ENCODE data around the gene SLC22A23.
A peak's percentile ranks its signal among the peaks of the same experiment; 100 is the strongest.

SLC22A23 gene

DNA sequence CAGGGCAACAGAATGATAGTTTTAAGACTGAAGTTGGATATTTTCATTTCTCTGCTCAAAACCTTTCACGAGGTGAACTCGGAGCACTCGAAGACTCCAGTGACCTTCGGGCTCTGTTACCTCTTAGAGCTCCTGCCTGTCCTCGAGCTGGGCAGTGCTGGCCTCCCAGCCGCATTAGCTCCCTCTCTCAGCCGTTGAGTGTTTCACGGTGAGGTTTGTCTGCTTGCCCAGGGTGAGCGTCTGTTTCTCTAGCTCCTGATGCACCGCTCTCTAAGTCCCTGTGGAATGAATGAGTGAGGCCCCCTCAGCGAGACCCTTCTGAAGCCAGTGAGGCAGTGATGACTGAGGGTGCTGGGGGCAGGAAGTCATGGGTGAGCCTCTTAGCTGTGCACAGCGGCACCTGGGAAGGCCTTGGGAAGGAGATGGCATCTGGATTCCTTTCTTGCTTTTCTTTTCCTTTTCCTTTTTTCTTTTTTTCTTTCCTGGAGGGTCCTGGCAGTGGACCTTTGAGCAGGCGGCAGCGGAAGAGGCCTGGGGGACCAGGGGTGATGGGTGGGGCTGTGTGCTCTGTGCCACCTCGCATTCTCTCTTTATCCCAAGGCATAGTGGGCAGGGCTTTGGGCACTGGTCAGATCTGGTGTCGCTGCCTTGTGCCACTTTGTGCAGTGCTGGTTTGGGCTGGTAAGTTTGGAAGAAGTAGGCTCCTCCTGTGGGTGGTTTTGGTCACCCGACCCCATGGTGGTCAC lies 195.9 kb downstream of the SLC22A23 start:
- no peaks in the 10 kb centered on the region for H3K9me3 ChIP-seq
- H3K4me3 ChIP-seq, result peak overlapping the region in 1 of 2 donors; percentile 98
- no peak for DNase-seq
- intact Hi-C loops (cut with DNase I; ENCODE audit: low total_unique reads), result no loop called here
- no peaks in the 10 kb centered on the region for H3K27me3 ChIP-seq
- TF ChIP-seq, protein P1, sequence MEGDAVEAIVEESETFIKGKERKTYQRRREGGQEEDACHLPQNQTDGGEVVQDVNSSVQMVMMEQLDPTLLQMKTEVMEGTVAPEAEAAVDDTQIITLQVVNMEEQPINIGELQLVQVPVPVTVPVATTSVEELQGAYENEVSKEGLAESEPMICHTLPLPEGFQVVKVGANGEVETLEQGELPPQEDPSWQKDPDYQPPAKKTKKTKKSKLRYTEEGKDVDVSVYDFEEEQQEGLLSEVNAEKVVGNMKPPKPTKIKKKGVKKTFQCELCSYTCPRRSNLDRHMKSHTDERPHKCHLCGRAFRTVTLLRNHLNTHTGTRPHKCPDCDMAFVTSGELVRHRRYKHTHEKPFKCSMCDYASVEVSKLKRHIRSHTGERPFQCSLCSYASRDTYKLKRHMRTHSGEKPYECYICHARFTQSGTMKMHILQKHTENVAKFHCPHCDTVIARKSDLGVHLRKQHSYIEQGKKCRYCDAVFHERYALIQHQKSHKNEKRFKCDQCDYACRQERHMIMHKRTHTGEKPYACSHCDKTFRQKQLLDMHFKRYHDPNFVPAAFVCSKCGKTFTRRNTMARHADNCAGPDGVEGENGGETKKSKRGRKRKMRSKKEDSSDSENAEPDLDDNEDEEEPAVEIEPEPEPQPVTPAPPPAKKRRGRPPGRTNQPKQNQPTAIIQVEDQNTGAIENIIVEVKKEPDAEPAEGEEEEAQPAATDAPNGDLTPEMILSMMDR (IDR thresholded peaks at IDR 0.05), result no peak
- peaks cover 2 to 37% (median 22%) of the 10 kb centered on the region in 4 donors for H3K4me1 ChIP-seq
- no peak overlapping the region for H3K27ac ChIP-seq
- H3K36me3 ChIP-seq, result peaks cover 10 to 24% (median 18%) of the 10 kb centered on the region in 3 donors

DNA sequence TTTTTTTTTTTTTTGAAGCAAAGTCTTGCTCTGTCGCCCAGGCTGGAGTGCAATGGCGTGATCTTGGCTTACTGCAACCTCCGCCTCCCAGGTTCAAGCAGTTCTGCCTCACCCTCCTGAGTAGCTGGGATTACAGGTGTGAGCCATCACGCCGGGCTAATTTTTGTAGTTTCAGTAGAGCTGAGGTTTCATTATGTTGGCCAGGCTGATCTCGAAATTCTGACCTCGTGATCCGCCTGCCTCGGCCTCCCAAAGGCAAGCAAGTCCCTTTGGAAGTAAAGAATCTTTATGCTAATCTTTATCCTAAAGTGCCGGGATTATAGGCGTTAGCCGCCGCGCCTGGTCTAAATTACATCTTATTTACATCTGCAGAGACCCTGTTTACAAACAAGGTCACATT lies 196.6 kb downstream of the SLC22A23 start:
- Histone ChIP-seq H3K4me1 (peaks cover 2 to 37% (median 22%) of the 10 kb centered on the region in 4 donors), H3K27ac (no peak overlapping the region), H3K9me3 (no peaks in the 10 kb centered on the region), H3K27me3 (no peaks in the 10 kb centered on the region), H3K36me3 (peaks cover 10 to 18% (median 18%) of the 10 kb centered on the region in 3 donors), H3K4me3 (peak overlapping the region; percentile 90 to 98)
- no peak for DNase-seq
- intact Hi-C loops (cut with DNase I; ENCODE audit: low total_unique reads), result no loop called here
- TF ChIP-seq, protein P1 (IDR thresholded peaks at IDR 0.05), result no peak

DNA sequence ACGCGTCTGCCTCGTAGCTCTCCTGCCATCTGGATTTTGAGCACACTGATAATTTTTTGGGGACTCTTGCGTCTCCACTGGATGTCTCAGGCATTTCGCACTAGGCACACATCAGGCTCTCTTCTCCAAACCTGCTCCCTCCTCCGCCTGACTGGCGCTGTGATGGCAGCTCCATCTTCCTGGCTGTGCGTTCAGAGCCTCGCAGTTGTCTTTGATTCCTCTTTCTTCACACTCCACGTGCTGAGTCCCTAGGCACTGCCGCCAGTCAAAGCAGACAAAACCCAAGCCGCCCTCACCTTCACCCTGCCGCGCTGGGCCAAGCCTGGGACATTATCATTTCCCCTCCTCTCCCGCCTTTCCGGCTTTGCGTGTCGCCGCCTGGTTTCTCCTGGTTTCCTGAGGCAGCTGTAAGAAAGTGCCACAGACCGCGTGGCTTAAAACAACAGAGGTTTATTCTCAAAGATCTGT lies 197.3 kb downstream of the SLC22A23 start:
- peak overlapping the region; percentile 72 to 74 for H3K27ac ChIP-seq
- H3K4me1 ChIP-seq, result peaks cover 2 to 37% (median 22%) of the 10 kb centered on the region in 4 donors
- intact Hi-C loops (cut with DNase I; ENCODE audit: low total_unique reads), result no loop called here
- no peaks in the 10 kb centered on the region for H3K9me3 ChIP-seq
- H3K36me3 ChIP-seq, result peaks cover 10 to 14% (median 12%) of the 10 kb centered on the region in 3 donors
- DNase-seq, result no peak
- H3K27me3 ChIP-seq, result no peaks in the 10 kb centered on the region
- TF ChIP-seq, protein P1 (IDR thresholded peaks at IDR 0.05), result no peak
- H3K4me3 ChIP-seq, result peak overlapping the region; percentile 90 to 98

DNA sequence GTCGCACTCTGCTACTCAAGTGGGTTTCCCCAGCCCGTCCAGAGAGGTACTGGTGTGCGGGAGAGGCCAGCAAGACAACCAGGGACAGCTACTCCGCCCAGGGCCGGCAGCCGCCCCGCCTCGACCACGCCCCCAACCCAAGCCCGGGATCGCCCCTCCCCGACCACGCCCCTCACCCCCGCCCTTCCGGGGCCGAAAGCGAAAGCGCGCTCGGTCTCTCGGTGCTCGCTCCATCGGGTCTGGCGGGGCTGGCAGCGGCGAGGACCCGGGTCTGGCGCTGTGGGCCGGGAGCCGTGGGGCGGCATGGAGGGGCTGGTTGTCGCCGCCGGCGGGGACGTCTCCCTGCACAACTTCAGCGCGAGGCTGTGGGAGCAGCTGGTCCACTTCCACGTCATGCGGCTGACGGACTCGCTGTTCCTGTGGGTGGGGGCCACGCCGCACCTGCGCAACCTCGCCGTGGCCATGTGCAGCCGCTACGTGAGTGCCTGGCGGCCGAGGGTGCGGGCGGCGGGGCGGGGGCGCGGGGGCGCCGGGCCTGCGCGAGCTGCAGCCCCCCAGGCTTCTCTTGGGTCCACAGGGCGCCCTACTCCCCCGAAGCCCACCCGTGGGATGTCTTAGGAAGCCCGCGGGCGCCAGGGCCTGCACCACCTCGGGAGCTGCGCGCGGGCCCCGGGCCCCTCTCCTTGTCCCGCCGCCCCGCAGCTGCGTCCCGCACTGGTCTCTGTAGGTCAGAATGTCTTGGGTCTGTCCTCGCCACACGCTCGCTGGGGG lies 197.9 kb downstream of the SLC22A23 start, which contains the start of gene PSMG4:
PSMG4 (plus strand) TSS at position 228 of the 771 bp plus-strand sequence; CDS start at position 304, 76 bp downstream.
- intact Hi-C loops (cut with DNase I; ENCODE audit: low total_unique reads), result no loop called here
- no peaks in the 10 kb centered on the region for H3K9me3 ChIP-seq
- TF ChIP-seq, protein P1 (IDR thresholded peaks at IDR 0.05), result no peak
- H3K36me3 ChIP-seq, result peaks cover 5 to 7% (median 6%) of the 10 kb centered on the region in 3 donors
- H3K27me3 ChIP-seq, result no peaks in the 10 kb centered on the region
- H3K4me3 ChIP-seq, result peak within 1 kb of the TSS; percentile 90 to 98
- H3K4me1 ChIP-seq, result peaks cover 2 to 37% (median 22%) of the 10 kb centered on the region in 4 donors
- H3K27ac ChIP-seq, result peak within 1 kb of the TSS; percentile 72 to 74
- DNase-seq, result peak; percentile 91 to 97

DNA sequence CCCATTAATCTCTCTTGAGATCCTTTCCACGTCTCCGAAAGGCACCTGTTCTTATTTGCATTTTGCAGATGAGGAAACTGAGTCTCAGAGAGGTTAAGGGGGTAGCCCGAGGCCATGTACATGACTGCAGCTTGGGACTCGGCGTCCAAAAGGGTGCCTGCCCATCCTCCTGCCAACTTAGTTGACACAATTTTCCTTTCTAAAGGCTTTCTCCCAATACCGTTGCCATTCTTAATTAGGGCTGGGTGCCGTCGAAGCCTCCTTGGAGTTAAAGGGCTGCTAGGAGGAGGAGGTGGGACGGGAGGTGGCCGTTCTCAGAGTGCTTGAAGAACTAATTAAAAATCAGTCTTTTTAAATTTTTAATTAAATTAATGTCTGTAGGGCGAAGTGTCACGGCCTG lies 198.6 kb downstream of the SLC22A23 start:
- intact Hi-C loops (cut with DNase I; ENCODE audit: low total_unique reads), result no loop called here
- H3K27ac ChIP-seq, result peak overlapping the region; percentile 72 to 74
- DNase-seq, result no peak
- no peaks in the 10 kb centered on the region for H3K9me3 ChIP-seq
- H3K4me1 ChIP-seq, result peaks cover 2 to 33% (median 22%) of the 10 kb centered on the region in 4 donors
- peaks cover 0 to under 1% (median 0%) of the 10 kb centered on the region in 3 donors for H3K36me3 ChIP-seq
- TF ChIP-seq, protein P1 (IDR thresholded peaks at IDR 0.05), result no peak
- no peaks in the 10 kb centered on the region for H3K27me3 ChIP-seq
- H3K4me3 ChIP-seq, result peak overlapping the region; percentile 90 to 98

Measured in tibial artery (tissue), 4 donors.